SU-DHL-6 (cell line): ENCODE measurements around the gene DDN.

Source experiments
- EZH2phosphoT487 ChIP-seq: fragments of 200-600 bp; sonication (generic), shearing (Covaris generic); conservative IDR thresholded peaks from 2 replicates; pipeline ENCODE4 v1.6.1; 2018; ENCODE audit warnings: mild to moderate bottlenecking, antibody characterized with exemption, low read length, moderate library complexity, mixed read lengths
- TF ChIP-seq, protein P1 (sequence below): fragments of 200-600 bp; sonication (generic); IDR thresholded peaks from one replicate; pipeline ENCODE4 v1.5.1; 2017; ENCODE audit warnings: antibody characterized with exemption, mild to moderate bottlenecking, low read length, moderate library complexity; ENCODE audit not compliant: insufficient read depth, poor library complexity, severe bottlenecking

DNA sequence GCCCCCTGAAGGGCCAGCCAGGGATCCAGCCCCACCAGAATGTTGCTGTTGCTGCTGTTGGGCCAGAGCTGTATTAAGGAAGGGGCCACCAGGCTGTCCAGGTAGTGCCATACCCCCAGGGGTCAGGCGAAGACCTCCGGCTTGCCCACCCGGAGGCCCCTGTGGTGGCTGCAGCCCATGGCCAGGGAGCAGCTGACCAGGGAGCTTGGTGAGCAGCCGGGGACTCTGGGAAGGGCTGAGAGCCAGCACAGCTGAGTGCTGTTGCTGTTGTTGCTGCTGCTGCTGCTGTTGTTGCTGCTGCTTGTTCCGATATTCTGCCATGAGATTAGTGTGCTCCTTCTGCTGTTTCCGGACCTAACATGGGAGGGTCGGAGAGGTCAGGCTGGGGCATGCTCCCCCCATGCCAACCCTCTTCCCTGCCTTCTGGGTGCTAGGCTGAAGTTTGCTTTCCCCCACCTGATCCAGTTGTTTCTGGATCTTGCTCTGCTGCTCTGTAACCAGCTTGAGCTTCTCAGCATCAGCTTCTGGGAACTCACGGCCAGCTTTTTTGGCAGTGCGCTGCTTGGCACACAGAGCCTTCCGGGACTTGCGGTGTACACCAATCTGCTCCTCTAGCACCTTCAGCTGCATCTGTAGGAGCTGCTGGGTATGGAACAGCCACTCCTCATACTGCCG lies 34.6 kb upstream of the DDN start:
- TF ChIP-seq EZH2phosphoT487 = no peak
- TF ChIP-seq, protein P1, sequence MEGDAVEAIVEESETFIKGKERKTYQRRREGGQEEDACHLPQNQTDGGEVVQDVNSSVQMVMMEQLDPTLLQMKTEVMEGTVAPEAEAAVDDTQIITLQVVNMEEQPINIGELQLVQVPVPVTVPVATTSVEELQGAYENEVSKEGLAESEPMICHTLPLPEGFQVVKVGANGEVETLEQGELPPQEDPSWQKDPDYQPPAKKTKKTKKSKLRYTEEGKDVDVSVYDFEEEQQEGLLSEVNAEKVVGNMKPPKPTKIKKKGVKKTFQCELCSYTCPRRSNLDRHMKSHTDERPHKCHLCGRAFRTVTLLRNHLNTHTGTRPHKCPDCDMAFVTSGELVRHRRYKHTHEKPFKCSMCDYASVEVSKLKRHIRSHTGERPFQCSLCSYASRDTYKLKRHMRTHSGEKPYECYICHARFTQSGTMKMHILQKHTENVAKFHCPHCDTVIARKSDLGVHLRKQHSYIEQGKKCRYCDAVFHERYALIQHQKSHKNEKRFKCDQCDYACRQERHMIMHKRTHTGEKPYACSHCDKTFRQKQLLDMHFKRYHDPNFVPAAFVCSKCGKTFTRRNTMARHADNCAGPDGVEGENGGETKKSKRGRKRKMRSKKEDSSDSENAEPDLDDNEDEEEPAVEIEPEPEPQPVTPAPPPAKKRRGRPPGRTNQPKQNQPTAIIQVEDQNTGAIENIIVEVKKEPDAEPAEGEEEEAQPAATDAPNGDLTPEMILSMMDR = no peak
